Fibroblast of pulmonary artery (primary cell): ENCODE data around the gene ACOX3.

Experiments used
- DNase-seq: peaks from one replicate; pipeline ENCODE4 v3.0.0-alpha.2; 2010; ENCODE audit warnings: low read depth
- H3K4me3 ChIP-seq: replicated peaks from 2 replicates; pipeline ENCODE4 v1.5.1; 2011; ENCODE audit warnings: low read depth, mild to moderate bottlenecking, control low read depth, low read length, moderate library complexity
- CTCF ChIP-seq: IDR thresholded peaks from 2 replicates; pipeline ENCODE4 v1.5.1; 2011; ENCODE audit warnings: mild to moderate bottlenecking, control low read depth, low read length, inconsistent platforms; ENCODE audit errors: missing control alignments

ACOX3 gene

DNA sequence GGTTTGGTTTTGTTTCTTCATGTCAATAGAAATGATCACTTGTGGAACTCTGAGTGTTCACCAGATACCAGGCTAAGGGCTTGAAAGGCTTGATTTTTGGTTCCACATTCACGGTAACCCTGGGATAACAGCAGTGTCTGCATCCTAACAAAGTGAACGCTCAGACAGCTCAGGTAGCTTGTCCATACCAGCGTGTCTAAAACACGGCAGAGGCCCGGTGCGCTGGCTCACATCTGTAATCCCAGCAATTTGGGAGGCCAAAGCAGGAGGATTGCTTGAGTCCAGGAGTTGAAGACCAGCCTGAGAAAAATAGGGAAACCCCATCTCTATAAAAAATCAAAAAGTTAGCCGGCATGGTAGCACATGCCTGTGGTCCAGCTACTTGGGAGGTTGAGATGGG lies 122.0 kb downstream of the ACOX3 start:
- H3K4me3 ChIP-seq: no peak overlapping the region
- no peak for DNase-seq
- TF ChIP-seq CTCF: no peak

GRCh38 chr4:8317474-8317873 lies 123.0 kb downstream of the ACOX3 start:
- no peak for TF ChIP-seq CTCF
- no peak overlapping the region for H3K4me3 ChIP-seq
- DNase-seq: no peak

DNA sequence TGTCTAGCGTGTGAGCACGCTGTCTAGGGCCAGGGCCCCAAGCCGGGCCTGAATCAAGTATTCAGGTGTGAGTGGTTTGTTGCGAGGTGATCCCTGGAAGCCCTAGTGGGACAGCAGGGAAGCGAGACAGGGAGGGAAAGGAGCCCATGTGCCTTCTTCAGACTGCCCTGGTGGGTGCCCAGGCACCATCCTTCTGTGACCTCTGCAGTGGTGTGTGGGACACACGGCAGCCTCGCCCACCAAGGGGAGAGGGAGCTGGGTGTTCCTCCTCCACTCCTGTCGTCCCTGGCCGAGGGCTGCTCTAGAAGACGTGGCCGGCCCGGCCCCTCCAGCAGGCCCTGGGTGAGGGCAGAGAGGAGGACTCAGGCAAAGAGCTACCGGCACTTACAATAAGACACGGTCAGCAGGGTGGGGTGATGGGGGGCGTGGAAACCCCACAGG lies 123.6 kb downstream of the ACOX3 start:
- H3K4me3 ChIP-seq: no peak overlapping the region
- no peak for DNase-seq
- TF ChIP-seq CTCF: no peak
